ENCODE data around the gene KRT38.
"Not testable (repeated sequence)": the region's sequence is repeated elsewhere in the genome, so short reads cannot be mapped to it uniquely, and the experiment has no call there.

Gene KRT38

DNA sequence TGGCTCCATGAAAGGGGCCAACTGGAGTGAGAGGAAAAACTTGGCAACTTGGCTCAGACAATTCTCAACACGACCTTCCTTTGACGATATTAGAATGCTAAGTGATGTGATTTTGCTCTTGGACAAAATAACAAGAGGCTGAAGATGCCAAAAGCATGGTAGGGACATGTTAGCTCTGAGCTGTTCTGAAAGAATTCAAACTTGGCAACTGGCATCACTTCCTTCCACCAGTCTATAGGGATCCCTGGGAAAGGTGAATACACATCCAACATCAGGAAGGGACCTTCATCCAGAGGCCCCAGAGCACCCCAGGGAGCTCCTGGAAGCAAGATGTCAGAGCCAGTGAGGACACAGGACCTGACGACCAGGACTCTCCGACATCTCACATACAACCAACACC is 20.6 kb downstream of the KRT38 start:
- DNase-seq, result no peak

- DNase-seq, result no peak
Measured at GRCh38 chr17:41419716-41420115, 21.1 kb downstream of the KRT38 start.

- DNase-seq, result no peak
Measured at GRCh38 chr17:41418116-41418860, 22.5 kb downstream of the KRT38 start.

GRCh38 chr17:41417576-41418015 is 23.2 kb downstream of the KRT38 start:
- no peak for DNase-seq

DNA sequence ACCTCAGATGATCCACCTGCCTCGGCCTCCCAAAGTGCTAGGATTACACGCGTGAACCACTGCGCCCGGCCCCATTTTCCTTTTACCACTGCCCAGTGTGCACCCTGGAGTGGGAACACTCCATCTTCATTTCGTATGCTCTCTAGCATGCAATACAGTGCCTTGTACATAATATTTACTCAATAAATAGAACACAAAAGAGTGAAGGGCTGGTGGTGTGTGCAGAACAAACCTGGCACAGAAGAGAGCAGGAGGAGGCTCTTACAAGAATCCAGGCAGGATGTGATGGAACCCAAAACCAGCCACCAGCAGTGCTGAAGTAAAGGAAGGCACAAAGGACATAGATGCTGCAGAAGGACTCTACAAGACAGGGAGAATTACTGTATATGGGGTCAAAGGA is 23.7 kb downstream of the KRT38 start:
- no peak for DNase-seq

DNA sequence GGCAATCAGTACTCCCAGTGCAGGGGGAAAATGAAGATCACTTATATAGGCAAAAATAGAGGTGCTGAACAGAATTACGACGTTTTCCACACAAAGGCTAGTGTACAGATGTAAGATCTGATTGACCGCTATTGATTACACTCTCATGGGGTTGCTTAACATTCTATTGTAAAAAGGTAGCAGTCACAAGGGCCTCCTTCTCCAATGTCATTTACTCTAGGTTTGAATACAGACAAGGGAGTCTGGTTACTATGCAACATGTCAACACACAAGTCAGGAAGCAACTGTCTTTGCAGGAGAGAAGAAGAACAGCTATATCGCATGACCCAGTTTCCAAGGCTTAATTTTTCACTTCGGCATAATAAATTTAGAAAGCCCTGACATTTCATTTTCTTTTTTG is 24.3 kb downstream of the KRT38 start:
- no peak for DNase-seq

- no peak for DNase-seq
Measured at GRCh38 chr17:41415833-41416335, 24.9 kb downstream of the KRT38 start.

DNA sequence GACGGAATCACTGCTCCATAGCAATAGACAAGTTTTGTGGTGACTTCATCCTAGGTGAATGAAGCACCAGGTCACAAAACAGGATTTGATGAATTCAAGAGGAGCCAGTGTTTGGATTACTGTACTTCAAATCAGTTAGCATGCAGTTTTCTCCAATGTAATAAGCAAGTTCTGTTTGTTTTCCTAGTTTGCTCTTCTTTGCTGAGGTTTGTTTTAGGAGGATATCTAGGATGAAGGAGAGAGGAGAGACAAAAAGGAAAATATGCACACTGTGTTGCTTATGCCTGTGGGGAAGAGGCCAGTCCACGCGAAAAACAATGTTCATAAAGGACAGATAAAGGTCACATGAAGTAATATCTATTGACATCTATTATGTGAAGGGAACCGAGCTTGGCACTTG is 25.4 kb downstream of the KRT38 start:
- no peak for DNase-seq

DNA sequence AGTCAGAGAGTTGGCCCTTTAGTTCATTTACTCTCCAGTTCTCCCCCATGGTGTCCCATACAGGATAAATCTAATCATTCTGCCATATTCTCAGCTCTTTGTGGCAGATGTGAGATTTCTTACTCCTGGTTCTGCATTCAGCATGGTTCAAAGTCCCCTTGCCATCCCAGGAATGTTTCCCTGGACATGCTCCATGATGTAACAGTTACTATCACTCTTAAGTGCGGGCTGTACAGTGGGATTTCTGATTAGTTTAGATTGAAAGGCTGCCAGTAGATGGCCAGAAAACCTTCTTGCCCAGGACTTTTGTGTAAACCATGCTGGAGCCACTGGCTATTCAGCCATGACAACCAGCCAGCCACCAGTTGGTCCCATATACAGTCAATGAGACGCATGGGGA is 26.8 kb downstream of the KRT38 start:
- no peak for DNase-seq

DNA sequence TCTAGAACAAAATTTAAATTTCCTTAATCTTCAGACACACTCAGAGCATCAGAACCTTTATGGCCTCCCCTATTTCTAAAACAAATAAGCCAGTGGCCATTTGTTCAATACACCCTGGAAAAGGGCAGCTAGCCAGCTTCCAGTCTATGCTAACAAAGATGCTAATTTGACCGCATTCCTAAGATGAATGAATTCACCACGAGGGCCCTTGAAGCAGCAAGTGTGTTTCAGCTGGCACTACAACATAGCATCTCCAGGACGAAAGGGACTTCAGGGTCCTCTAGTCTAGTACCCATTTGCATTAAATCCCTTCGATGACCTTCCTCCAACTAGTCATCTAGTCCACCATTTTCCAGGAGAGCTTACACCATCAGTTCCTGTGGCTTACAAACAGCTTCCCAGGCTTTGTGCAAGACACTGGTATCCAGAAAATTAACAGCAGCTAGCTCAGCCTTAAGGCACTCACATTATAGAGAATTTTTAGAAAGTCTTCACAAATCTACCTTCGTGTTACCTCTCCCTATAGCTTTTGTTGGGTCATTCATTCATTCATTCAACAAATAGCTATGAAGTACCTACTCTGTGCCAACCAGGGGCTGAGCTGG is 27.3 kb downstream of the KRT38 start:
- DNase-seq, result no peak

- no peak for DNase-seq
Measured at GRCh38 chr17:41411072-41411840, 29.5 kb downstream of the KRT38 start.

DNA sequence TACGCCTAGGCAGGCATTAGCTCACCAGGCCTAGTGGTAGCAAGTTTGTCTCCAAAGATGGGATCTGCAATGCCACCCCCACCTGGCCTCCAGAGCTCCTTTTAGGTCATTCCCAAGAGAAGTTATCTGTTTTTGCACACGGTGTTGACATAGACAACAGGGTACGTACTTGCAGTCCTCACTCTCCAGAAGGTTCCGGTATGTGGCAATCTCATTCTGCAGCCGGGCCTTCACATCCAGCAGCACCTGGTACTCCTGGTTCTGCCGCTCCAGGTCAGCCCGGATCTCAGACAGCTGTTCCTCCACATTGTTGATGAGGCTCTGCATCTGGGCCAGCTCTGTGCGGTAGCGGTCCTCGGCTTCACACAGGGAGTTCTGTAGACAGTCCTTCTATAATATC is 33.6 kb downstream of the KRT38 start:
- no peak for DNase-seq

- DNase-seq, result no peak
Measured at GRCh38 chr17:41406205-41406604, 34.6 kb downstream of the KRT38 start.

GRCh38 chr17:41404024-41404671 is 36.6 kb downstream of the KRT38 start:
- DNase-seq, result no peak

GRCh38 chr17:41403404-41404023 is 37.3 kb downstream of the KRT38 start:
- DNase-seq, result no peak

DNA sequence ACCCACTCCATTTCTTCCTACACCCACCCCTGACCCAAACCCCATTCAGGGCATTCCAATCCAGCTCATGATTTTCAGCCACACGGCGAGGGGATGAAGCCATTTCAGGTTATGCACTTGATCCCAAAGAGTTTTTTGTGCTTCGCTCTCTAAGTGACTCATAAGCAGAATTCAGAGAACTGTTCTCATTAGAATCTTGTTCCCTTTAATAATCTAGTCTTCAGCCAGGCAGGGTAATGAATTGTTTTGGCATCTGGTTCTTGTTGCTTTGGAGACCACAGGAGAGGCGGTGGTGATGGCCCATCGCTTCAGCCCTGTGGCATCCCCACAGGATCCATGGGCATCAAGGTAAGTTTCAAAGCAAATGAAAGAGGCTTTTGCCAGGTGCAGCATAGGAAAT is 38.6 kb downstream of the KRT38 start:
- no peak for DNase-seq

- no peak for DNase-seq
Measured at GRCh38 chr17:41396996-41397660, 43.7 kb downstream of the KRT38 start, which contains the start of gene KRT31. TSS of gene KRT31 (minus strand) at chr17:41397608. CDS start at chr17:41397539, 69 bp downstream.

GRCh38 chr17:41396340-41396739 is 44.4 kb downstream of the KRT38 start:
- no peak for DNase-seq

DNA sequence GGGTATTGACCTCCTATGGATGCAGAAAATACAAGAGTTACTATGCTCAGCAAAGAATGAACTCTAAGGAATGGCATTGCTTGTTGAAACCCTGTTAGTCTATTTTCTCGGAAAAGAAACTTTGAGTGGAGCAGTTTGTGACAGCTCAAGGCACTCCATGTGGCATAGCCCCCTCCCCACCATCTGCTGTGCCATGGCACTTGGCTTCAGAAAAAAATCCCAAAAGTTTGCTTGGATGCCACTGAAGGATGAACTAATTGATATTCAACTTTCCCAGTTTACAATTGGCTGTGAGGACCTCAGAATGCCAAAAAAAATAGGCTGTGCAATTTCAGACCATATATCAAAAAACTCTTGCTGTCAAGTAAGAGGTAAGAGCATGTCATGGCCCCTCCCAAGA is 45.2 kb downstream of the KRT38 start:
- DNase-seq, result no peak

- DNase-seq, result not testable (repeated sequence)
Measured at GRCh38 chr17:41395044-41395443, 45.7 kb downstream of the KRT38 start.

GRCh38 chr17:41394254-41394996 is 46.4 kb downstream of the KRT38 start:
- no peak for DNase-seq

Measured in Kasumi-1 (cell line).